K562 (cell line): ENCODE data around the gene HOXA10. TPM values are rescaled to one million over a fixed set of nuclear protein-coding genes. Genes with fewer than 3 reads are reported as not detected.

Source experiments
- ATAC-seq: fragments of 200-7000 bp; cut with Tn5 transposase; 3 replicates; pipeline ENCODE4 v1.9.1; 2020; ENCODE audit warnings: moderate library complexity
- BruUV-seq: library from RNA; stranded (reverse); fragments of 400-500 nt; replicated peaks from 2 replicates; lab custom pipeline; 2021; lab: Mats Ljungman, UMichigan
- CTCF ChIA-PET: fragments of 300-600 bp; formaldehyde crosslinking; extraction: SDS; loops from one replicate; lab custom pipeline; 2021; ENCODE audit warnings: low intra/inter-chr PET ratio; lab: Yijun Ruan, JAX
- POLR2A ChIA-PET: fragments of 300-600, 350-650 bp; sonication (Branson Sonifier 250); formaldehyde crosslinking; extraction: SDS; loops from one replicate; lab custom pipeline; 2021; ENCODE audit warnings: antibody characterized with exemption, inconsistent platforms; lab: Yijun Ruan, JAX
- DNase-seq, 4 experiments: peaks; one replicate each; pipeline versions ENCODE4 v3.0.0 to v3.0.0-alpha.2; 2011 to 2018; ENCODE audit warnings: low spot score in 3 of 4, mixed read lengths in 3 of 4; ENCODE audit errors: extremely low read depth in 1 of 4
- FAIRE-seq: peaks from 2 replicates; lab custom pipeline; 2011; peaks lifted over from hg19 to GRCh38; lab: Jason Lieb, UNC
- H2AFZ ChIP-seq: 2 replicates; pipeline ENCODE4 v1.6.0; 2011; ENCODE audit warnings: low read depth, low read length, control low read depth, inconsistent platforms
- H3K27ac ChIP-seq: fragments of 200-600 bp; 3 replicates; pipeline ENCODE4 v1.8.0; 2011; ENCODE audit warnings: low read depth, mild to moderate bottlenecking, control low read depth, inconsistent platforms, low read length, moderate library complexity, mixed read lengths; ENCODE audit errors: extremely low read depth
- H3K27me3 ChIP-seq, 2 experiments: fragments of 300-600 bp in 1 of 2; 2 replicates in 1 of 2; 3 replicates in 1 of 2; pipeline versions ENCODE4 v1.6.0 to v1.8.0; 2011; ENCODE audit warnings: inconsistent platforms in 2 of 2, low read length in 2 of 2, mild to moderate bottlenecking in 1 of 2, mixed read lengths in 1 of 2, moderate library complexity in 1 of 2; ENCODE audit not compliant: control insufficient read depth in 2 of 2, insufficient read depth in 2 of 2
- H3K36me3 ChIP-seq: fragments of 300-600 bp; 3 replicates; pipeline ENCODE4 v1.8.0; 2011; ENCODE audit warnings: mild to moderate bottlenecking, low read length, inconsistent platforms; ENCODE audit not compliant: control insufficient read depth, insufficient read depth
- H3K4me1 ChIP-seq, 2 experiments: fragments of 200-600 bp in 1 of 2; replicated peaks in 1 of 2; 2 replicates in 1 of 2; 3 replicates in 1 of 2; pipeline versions ENCODE4 v1.5.1 to v1.8.0; 2011; ENCODE audit warnings: inconsistent platforms in 2 of 2, low read length in 2 of 2, mild to moderate bottlenecking in 1 of 2, mixed read lengths in 1 of 2, moderate library complexity in 1 of 2; ENCODE audit not compliant: control insufficient read depth in 2 of 2, insufficient read depth in 2 of 2
- H3K4me2 ChIP-seq: 2 replicates; pipeline ENCODE4 v1.6.1; 2011; ENCODE audit warnings: low read length, control low read depth, inconsistent platforms, mixed read lengths; ENCODE audit not compliant: insufficient read depth
- H3K4me3 ChIP-seq: fragments of 200-600 bp; sonication (generic), shearing (Covaris generic); 2 replicates; pipeline ENCODE4 v1.5.1; 2016; ENCODE audit warnings: control low read depth, inconsistent platforms
- H3K79me2 ChIP-seq: fragments of 200-600 bp; 3 replicates; pipeline ENCODE4 v1.8.0; 2011; ENCODE audit warnings: low read length, inconsistent platforms; ENCODE audit not compliant: control insufficient read depth, insufficient read depth
- H3K9ac ChIP-seq, 2 experiments: 2 replicates each; pipeline versions ENCODE4 v1.6.0 to v1.6.1; 2011; ENCODE audit warnings: low read depth in 2 of 2, low read length in 2 of 2, control low read depth in 1 of 2, inconsistent platforms in 1 of 2, mild to moderate bottlenecking in 1 of 2, mixed read lengths in 1 of 2; ENCODE audit not compliant: insufficient read depth in 1 of 2
- H3K9me1 ChIP-seq: one replicate; pipeline ENCODE4 v1.6.0; 2011; ENCODE audit warnings: inconsistent platforms, mild to moderate bottlenecking, low read length, moderate library complexity; ENCODE audit not compliant: control insufficient read depth, insufficient read depth
- H3K9me3 ChIP-seq: replicated peaks from 2 replicates; pipeline ENCODE4 v1.5.1; 2011; ENCODE audit warnings: low read depth, low read length, inconsistent platforms; ENCODE audit not compliant: control insufficient read depth, insufficient read depth
- H4K20me1 ChIP-seq: replicated peaks from 2 replicates; pipeline ENCODE4 v1.6.1; 2011; ENCODE audit warnings: low read length, inconsistent platforms, mixed read lengths; ENCODE audit not compliant: control insufficient read depth, insufficient read depth
- MYC ChIP-seq, 2 experiments: fragments of 250-450 bp in 1 of 2; sonication (Bioruptor Pico) in 1 of 2; IDR thresholded peaks; 2 replicates each; pipeline versions ENCODE4 v1.5.1 to v1.6.1; 2012 to 2021; ENCODE audit warnings: low read depth in 2 of 2, borderline replicate concordance in 1 of 2, improper control_type of control experiment in 1 of 2, low read length in 1 of 2, mild to moderate bottlenecking in 1 of 2, moderate library complexity in 1 of 2
- NFIC ChIP-seq: fragments of 450-650 bp; IDR thresholded peaks from 2 replicates; pipeline ENCODE4 v1.6.1; 2017; ENCODE audit warnings: mild to moderate bottlenecking, inconsistent platforms
- PTTG1 ChIP-seq: fragments of 450-650 bp; IDR thresholded peaks from 2 replicates; pipeline ENCODE4 v1.6.1; 2016; ENCODE audit warnings: low read depth, mild to moderate bottlenecking, missing genetic modification characterization, missing compliant biosample characterization
- RBM14 ChIP-seq: fragments of 200-400 bp; formaldehyde crosslinking; IDR thresholded peaks from 2 replicates; pipeline ENCODE4 v1.6.1; 2018; ENCODE audit warnings: low read depth, mild to moderate bottlenecking, low read length, moderate library complexity, borderline replicate concordance; ENCODE audit not compliant: insufficient read depth
- TAF1 ChIP-seq: IDR thresholded peaks from 2 replicates; pipeline ENCODE4 v1.6.1; 2011; ENCODE audit warnings: mild to moderate bottlenecking, low read length, moderate library complexity; ENCODE audit not compliant: insufficient read depth, control insufficient read depth, severe bottlenecking; ENCODE audit errors: extremely low read depth
- XRCC3 ChIP-seq: fragments of 450-650 bp; IDR thresholded peaks from 2 replicates; pipeline ENCODE4 v1.6.1; 2017; ENCODE audit warnings: mild to moderate bottlenecking, moderate library complexity
- ZFP91 ChIP-seq: sonication (generic); formaldehyde crosslinking; IDR thresholded peaks from 2 replicates; pipeline ENCODE4 v1.8.0; 2022; ENCODE audit warnings: mild to moderate bottlenecking, missing genetic modification reagents
- ZNF436 ChIP-seq: fragments of 250-450, 450-650 bp; sonication (Bioruptor Pico); formaldehyde crosslinking; IDR thresholded peaks from 2 replicates; pipeline ENCODE4 v1.7.0; 2020; ENCODE audit warnings: mild to moderate bottlenecking
- ZNF511 ChIP-seq: sonication (generic); formaldehyde crosslinking; IDR thresholded peaks from 2 replicates; pipeline ENCODE4 v1.8.0; 2022; ENCODE audit warnings: mild to moderate bottlenecking, missing genetic modification reagents
- WGBS: fragments of 100-300 bp; shearing (Covaris generic); methylation state at CpG from one replicate; pipeline ENCODE4 v1.1.6; 2016; ENCODE audit warnings: low coverage, mixed read lengths; ENCODE audit not compliant: insufficient coverage; ENCODE audit errors: missing lambda C conversion rate; 5-methylcytosine and 5-hydroxymethylcytosine counted together
- in situ Hi-C: fragments of 300-500 bp; cut with MboI; formaldehyde crosslinking; loops from 4 replicates; pipeline ENCODE4 v1.15.0; 2018; ENCODE audit warnings: inconsistent platforms, mixed read lengths
- intact Hi-C: fragments of 100-400 bp; cut with micrococcal nuclease; formaldehyde crosslinking; loops from 2 replicates; pipeline ENCODE4 v1.14.2; 2022
- polyA plus RNA-seq, 8 experiments: library from polyadenylated mRNA; depleted of rRNA in 4 of 8; stranded (reverse) in 5 of 8; unstranded in 3 of 8; fragments of >200 nt; fragmentation: Nextera tagmentation in 2 of 8; fragmentation: Illumina TruSeq in 1 of 8; extraction: Ambion mirVana in 2 of 8; extraction: Trizol in 1 of 8; gene quantifications; 2 replicates each; pipeline versions ENCODE4 v1.2.1 to v1.2.3, GENCODE V29; 2011 to 2014; ENCODE audit warnings: inconsistent platforms in 1 of 8, missing spikeins in 1 of 8
- total RNA-seq, 7 experiments: library from RNA; depleted of rRNA in 6 of 7; stranded (reverse); fragments of >200 nt in 6 of 7; fragmentation: Illumina TruSeq in 2 of 7; extraction: Trizol in 2 of 7; gene quantifications; 2 replicates each; pipeline versions ENCODE4 v1.2.1 to v1.2.3, GENCODE V29; 2011 to 2021; ENCODE audit warnings: low replicate concordance in 1 of 7

HOXA10 gene
- total and polyA plus RNA-seq, 9 of the 15 experiments (the other 6 are each of a cell fraction or from before 2014, with no cell fraction given) = not detected

- intact Hi-C loops = no loop called here
- TF ChIP-seq ZFP91 (CRISPR knock-in tag) = no peak
- TF ChIP-seq, all 486 proteins: peak for 0
- H3K27me3 ChIP-seq = peaks cover 24 to 47% of the 10 kb centered on the region in 2 experiments; a peak in 4 of 5 replicates
- DNase-seq (no peak), ATAC-seq (no peak), FAIRE-seq (no peak)
- in situ Hi-C loops = no loop called here
- WGBS = 2% methylated on average over 3 of the region's 3 CpGs
- no peaks in the 10 kb centered on the region for H3K79me2 ChIP-seq
- no peak overlapping the region for H3K27ac ChIP-seq
- no peak overlapping the region for H3K4me3 ChIP-seq
- H3K4me1 ChIP-seq = peaks cover 0 to 9% of the 10 kb centered on the region in 2 experiments; a peak in 1 of 5 replicates
- H2AFZ ChIP-seq = no peak overlapping the region
- CTCF ChIA-PET = interaction anchor here (0.6 kb wide), 1 partner anchor 398 kb away, joined by 4 read pairs; no protein-coding TSS in a partner anchor
- BruUV-seq = no TSS peak
- H3K9me3 ChIP-seq = no peaks in the 10 kb centered on the region
- POLR2A ChIA-PET = no interaction called here
- no peaks in the 10 kb centered on the region for H4K20me1 ChIP-seq
- H3K9ac ChIP-seq = no peak overlapping the region
- H3K9me1 ChIP-seq = no peaks in the 10 kb centered on the region
- H3K4me2 ChIP-seq = no peak overlapping the region
- no peaks in the 10 kb centered on the region for H3K36me3 ChIP-seq
These were observed 47.2 kb upstream of the HOXA10 start for GRCh38 chr7:27221201-27221797.

GRCh38 chr7:27220440-27220955, 46.4 kb upstream of the HOXA10 start:
- 3% methylated on average over 33 of the region's 45 CpGs for WGBS
- ChIA-PET POLR2A (no interaction called here), CTCF (interaction anchor here (0.6 kb wide), 1 partner anchor 397 kb away, joined by 4 read pairs; no protein-coding TSS in a partner anchor)
- FAIRE-seq (no peak), DNase-seq (no peak), ATAC-seq (no peak)
- in situ Hi-C loops = no loop called here
- no peaks in the 10 kb centered on the region for H3K79me2 ChIP-seq
- no peaks in the 10 kb centered on the region for H3K9me1 ChIP-seq
- no peak overlapping the region for H3K9ac ChIP-seq
- H2AFZ ChIP-seq = no peak overlapping the region
- H3K4me2 ChIP-seq = no peak overlapping the region
- peaks cover 22 to 47% of the 10 kb centered on the region in 2 experiments; a peak in 4 of 5 replicates for H3K27me3 ChIP-seq
- H4K20me1 ChIP-seq = no peaks in the 10 kb centered on the region
- no peaks in the 10 kb centered on the region for H3K36me3 ChIP-seq
- peaks cover 0 to 7% of the 10 kb centered on the region in 2 experiments; a peak in 1 of 5 replicates for H3K4me1 ChIP-seq
- BruUV-seq = no TSS peak
- H3K27ac ChIP-seq = no peak overlapping the region
- no peaks in the 10 kb centered on the region for H3K9me3 ChIP-seq
- intact Hi-C loops = no loop called here
- H3K4me3 ChIP-seq = no peak overlapping the region
- TF ChIP-seq XRCC3 (no peak), NFIC (no peak), PTTG1 (no peak), MYC (IDR thresholded peaks at IDR 0.05; ENCODE audit: low read depth, low read length) (no peak), MYC (CRISPR knock-in tag; IDR thresholded peaks at IDR 0.05; ENCODE audit: borderline replicate concordance, low read depth) (no peak), TAF1 (no peak), RBM14 (no peak), ZNF511 (CRISPR knock-in tag) (no peak), ZNF436 (CRISPR knock-in tag) (no peak)
